NCI-H526 (cell line): ENCODE results near the gene PRM1.
A peak's percentile ranks its signal among the peaks of the same experiment; 100 is the strongest.
"Not testable (repeated sequence)": the region's sequence is repeated elsewhere in the genome, so short reads cannot be mapped to it uniquely, and the experiment has no call there.

Experiments
- DNase-seq, 2 experiments: peaks; one replicate each; lab custom pipeline; 2025; lab: John Stamatoyannopoulos, UW

The PRM1 gene

GRCh38 chr16:11298143-11298900 is 17.2 kb upstream of the PRM1 start:
- peak in 1 of 2 experiments; percentile 45 for DNase-seq

- peak; percentile 87 to 95 for DNase-seq
Observed at GRCh38 chr16:11297492-11298142, 16.5 kb upstream of the PRM1 start.

GRCh38 chr16:11296706-11297491 is 15.8 kb upstream of the PRM1 start:
- peak; percentile 47 to 65 for DNase-seq

GRCh38 chr16:11296351-11296705 is 15.2 kb upstream of the PRM1 start:
- DNase-seq = no peak

GRCh38 chr16:11295672-11296071 is 14.5 kb upstream of the PRM1 start:
- no peak for DNase-seq

- DNase-seq = no peak
Observed at GRCh38 chr16:11292076-11292748, 11.1 kb upstream of the PRM1 start.

- no peak for DNase-seq
Observed at GRCh38 chr16:11291091-11291703, 10.1 kb upstream of the PRM1 start.

- DNase-seq = no peak
Observed at GRCh38 chr16:11290102-11290893, 9.2 kb upstream of the PRM1 start.

GRCh38 chr16:11289696-11290095 is 8.6 kb upstream of the PRM1 start:
- DNase-seq = not testable (repeated sequence)

GRCh38 chr16:11289202-11289601 is 8.1 kb upstream of the PRM1 start:
- DNase-seq = no peak

GRCh38 chr16:11285842-11286241 is 4.7 kb upstream of the PRM1 start:
- no peak for DNase-seq

GRCh38 chr16:11283820-11284248 is 2.7 kb upstream of the PRM1 start:
- no peak for DNase-seq

- DNase-seq = no peak
Observed at GRCh38 chr16:11278681-11279628, 2.2 kb downstream of the PRM1 start.

- DNase-seq = no peak
Observed at GRCh38 chr16:11277607-11278337, 3.4 kb downstream of the PRM1 start.

- DNase-seq = no peak
Observed at GRCh38 chr16:11276896-11277593, 4.1 kb downstream of the PRM1 start.

- no peak for DNase-seq
Observed at GRCh38 chr16:11276143-11276895, 4.8 kb downstream of the PRM1 start, which contains the start of gene PRM2. TSS of gene PRM2 (minus strand) at chr16:11276480. CDS start at chr16:11276370, 110 bp downstream.

GRCh38 chr16:11274964-11275363 is 6.2 kb downstream of the PRM1 start:
- no peak for DNase-seq
